Activated T-cell treated with anti-CD3 and anti-CD28 coated beads for 4 hours (primary cell): Measurements from ENCODE around the gene SMPDL3B.

Experiments
- DNase-seq: peaks from one replicate; pipeline ENCODE4 v3.0.0-alpha.2; 2020

The SMPDL3B gene, protein sequence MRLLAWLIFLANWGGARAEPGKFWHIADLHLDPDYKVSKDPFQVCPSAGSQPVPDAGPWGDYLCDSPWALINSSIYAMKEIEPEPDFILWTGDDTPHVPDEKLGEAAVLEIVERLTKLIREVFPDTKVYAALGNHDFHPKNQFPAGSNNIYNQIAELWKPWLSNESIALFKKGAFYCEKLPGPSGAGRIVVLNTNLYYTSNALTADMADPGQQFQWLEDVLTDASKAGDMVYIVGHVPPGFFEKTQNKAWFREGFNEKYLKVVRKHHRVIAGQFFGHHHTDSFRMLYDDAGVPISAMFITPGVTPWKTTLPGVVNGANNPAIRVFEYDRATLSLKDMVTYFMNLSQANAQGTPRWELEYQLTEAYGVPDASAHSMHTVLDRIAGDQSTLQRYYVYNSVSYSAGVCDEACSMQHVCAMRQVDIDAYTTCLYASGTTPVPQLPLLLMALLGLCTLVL

DNA sequence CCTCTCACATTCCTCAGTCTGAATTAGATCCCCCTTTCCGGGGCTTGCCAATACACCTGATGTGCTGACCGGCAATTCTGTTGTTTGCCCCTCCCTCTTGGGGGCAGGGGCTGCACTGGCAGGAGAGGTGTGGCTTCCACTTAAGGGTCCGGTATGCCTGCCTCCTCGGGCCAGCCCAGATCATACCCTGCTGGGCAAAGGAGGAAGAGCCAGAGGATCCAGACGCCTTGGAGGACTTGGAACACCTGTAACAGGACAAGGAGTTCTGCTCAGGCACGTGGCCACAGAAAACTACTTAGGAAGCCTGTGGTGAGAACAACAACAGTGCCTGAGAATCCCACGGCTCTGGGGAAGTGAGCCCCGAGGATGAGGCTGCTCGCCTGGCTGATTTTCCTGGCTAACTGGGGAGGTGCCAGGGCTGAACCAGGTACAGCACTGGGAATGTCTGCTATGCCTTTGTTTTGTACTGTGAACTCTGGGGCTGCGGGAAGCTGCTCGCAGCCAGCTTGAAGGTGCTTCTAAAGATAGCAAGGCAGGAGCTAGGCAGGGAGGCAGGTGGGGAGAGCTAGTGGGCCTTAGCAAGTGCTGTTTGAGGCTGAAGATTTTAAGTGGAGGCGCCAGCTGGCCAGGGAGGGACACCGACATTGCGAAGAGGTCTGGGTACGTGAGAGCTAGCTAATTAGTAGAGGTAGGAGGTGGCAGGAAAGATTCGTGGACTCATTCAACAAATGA lies at the start of gene SMPDL3B:
Gene SMPDL3B, plus strand, starts transcription at position 183 of the 732 bp plus-strand sequence. Its CDS starts 184 bp downstream, at position 367.
- no peak for DNase-seq

DNA sequence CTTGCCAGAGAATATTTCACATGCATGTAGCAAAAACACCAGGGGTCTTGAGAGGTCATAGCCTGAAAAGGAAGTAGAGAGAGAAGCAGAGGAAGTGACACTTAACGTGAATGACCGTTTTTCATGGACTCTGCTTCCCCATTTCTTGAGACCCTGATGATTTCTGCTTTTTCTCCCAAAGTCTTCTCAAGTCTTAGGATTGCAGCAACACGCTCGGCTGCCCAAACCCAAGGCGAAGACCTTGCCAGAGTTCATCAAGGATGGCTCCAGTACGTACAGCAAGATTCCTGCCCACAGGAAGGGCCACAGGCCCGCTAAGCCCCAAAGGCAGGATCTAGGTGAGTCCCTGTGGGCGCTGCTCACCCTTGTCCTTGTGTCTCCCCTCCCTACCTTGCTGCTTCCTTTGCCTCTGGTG lies 49.7 kb upstream of the SMPDL3B start:
- DNase-seq, result no peak

DNA sequence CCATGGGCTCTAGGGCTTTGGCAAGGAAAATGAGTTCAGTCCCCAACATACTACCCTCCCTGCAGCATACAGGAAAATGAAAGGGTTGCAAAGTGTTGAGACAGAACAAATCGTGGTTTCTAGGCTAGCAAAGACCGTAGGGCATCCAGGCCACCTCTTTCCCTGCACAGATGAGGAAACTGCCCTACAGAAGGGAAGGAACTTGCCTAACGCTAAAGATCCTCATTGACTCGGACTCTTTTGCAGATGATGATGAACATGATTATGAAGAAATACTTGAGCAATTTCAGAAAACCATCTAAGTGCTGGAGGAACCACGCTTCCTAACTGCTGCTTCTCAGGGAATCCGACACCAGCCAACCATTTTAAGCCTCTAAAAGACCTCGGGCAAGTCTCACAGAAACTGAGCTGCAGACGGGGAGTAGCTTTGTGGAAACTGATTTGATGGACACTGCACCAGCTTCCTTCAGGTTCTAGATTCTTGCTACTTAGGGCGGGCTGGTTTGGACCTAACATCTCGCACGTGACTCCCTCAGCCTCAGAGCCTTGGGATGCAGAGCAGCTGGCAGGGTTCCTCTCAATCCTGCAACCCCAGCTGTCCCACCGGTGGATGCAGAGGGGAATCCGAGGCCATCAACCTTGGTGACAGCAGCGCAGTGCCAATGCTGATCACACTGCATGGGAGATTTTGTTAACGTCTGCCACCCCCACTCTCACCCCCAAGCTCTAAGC lies 49.0 kb upstream of the SMPDL3B start:
- no peak for DNase-seq

DNA sequence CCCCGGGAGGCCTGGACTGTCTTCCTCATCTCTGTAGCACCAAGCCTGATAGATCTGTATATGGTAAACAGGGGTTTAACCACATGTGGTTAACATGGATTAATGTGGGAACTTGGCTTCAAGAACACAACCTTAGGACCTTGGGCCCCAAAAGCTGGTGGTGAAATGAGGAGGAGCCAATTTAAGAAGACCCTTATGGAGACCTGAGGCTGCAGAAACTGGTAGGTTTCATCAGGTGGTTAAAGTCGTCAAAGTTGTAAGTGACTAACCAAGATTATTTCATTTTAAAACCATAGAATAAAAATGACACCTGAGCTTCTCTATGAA lies 48.5 kb upstream of the SMPDL3B start:
- no peak for DNase-seq

DNA sequence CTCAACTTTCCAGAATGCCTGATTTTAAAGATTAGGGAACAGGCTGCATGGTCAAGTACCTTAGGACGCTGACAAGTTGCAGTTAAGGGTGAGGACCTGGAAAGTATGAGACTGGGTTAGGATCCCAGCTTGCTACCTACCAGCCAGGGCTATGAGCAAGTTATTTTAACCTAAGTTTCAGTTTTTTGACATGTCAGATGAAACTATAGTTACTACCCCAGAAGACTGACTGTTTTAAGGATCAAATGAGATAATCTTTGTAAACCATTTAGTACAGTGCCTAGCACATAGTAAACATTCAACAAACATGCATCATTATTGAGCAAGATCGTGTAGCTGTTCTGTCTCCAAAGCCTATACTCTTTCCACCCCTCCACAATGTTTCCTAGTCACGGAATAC lies 48.1 kb upstream of the SMPDL3B start:
- no peak for DNase-seq

DNA sequence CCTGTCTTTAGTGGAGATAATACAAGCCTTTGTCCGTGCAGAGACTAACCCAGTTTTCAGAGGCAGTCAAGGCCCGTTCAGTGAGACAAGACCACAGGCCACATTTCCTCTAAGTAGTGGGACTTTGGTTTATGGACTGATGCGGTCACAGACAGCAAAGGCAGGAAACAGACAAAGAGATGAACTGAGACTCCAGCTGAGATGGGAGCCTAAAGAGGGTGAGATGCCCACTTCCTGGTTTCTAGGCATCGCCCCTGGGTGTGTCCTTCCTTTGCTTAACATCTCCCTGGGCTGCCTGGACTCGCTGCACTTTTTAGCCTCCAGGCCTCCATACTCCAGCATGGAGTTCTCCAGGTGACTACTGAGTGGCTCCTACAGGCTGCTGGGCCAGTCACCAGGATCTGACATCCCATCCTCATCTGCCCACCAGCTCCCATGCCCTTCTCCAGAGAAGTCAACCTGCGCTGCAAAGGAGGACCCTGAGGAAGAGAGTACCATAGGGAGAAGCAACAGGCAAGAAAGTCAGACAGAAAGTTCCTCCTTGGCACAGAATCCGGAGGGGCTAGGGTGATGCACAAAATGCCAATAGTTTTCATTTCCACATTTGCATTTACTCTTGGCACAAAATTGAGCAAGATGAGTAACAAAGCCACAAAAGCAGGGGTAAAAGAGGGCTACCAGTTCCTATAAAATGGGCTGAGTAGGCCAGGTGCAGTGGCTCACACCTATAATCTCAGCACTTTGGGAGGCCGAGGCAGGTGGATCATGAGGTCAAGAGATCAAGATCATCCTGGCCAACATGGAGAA lies 47.4 kb upstream of the SMPDL3B start:
- no peak for DNase-seq

DNA sequence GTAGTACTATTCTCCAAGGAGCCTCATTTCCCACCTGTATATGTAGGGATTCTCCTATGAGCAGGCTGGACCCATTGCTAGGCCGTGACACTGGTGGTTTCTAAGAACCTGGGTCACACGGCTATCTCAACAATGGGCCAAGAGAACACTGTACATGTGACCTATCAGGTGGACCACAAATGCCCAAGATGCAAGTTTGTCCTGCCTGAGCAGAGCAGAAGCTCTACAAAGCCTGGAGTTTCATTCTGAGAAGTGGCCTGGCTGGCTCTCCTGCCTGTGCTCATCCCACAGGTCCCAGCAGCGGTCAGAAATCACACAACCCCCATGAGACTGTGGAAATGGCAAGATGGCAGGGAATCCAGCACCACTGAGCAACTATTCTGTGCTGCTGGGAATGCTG lies 45.3 kb upstream of the SMPDL3B start:
- no peak for DNase-seq

DNA sequence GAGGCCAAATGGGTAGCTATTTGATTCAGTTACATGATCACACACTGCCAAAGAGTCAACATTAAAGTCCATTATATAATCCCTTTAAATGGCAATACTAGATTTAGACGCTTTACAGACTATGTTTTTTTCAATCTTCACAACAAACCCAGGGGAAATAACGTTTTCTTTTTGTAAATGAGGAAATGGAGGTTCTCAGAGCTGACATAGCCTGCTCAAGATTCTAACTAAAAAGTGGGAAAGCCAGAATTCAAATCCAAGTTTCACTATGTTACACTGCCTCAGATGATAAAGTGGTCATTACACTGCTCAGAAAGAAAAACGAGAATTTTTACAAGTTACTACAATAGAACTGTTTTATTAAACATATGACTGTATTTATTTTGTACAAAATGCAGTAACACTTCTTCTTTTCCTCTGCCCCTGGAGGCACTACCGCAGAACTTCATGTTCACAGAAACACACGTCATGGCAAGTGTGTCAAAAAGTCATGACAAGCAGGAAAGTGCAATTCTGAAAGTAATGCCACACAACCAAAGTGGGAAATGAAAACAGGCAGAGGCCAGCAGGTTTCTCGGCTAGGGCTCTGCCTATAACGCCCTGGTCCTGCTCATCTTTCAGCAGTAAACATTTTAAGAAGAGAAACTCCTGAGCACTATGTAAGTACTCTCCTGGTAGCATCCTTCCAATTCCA lies 43.5 kb upstream of the SMPDL3B start:
- DNase-seq, result peak; percentile 31

DNA sequence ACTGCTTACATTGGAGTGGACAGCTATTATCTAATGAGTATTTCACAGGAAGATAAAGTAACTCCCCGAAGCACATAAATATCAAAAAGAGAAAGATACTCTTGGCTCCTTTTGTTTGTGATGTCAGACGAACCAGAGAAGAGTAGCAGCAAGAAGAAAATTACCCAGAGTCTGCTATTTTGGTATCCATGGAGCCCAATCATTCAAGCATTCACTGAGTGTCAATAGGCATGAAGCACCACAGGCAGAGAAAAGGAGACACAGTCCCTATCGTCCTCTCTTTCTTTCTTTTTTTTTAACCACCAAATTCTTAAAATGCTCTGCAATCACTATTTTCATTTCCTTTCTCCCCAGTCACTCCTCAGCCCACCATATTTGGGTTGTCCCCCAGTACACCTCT lies 40.3 kb upstream of the SMPDL3B start:
- no peak for DNase-seq

DNA sequence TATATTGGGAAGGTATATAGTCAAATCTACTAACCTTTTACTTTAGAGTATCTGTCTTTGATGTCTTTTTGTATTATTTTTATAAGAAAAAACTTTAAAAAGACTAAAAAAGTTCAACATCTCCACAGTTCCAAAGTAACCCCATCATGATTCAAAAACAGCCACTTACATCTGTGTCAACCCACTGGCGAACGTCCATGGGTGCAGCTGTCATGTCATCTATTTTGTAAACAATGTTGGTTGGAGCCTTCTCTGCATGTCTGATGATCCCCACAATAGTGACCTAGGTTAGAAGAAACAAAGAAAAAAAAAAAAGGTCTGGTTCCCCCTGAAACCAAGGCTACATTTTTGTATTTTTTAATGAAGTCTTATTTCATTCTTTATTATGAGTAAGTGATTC lies 28.0 kb upstream of the SMPDL3B start:
- DNase-seq, result no peak

DNA sequence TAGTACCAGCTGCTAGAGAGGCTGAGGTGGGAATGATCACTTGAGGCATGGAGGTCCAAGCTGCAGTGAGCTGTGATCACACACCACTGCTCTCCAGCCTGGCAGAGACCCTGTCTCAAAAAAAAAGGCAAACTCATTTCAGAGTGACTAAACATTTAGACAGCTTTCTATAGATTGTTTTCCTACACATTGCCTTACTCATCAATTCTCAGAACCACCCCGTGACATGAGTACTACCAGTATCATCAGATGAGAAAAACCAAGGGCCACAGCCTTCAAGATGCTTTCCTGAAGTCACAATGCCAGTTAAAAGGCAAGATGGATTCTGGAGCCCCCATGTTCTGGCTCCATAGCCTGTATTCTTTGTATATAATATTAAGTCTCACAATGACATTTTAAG lies 22.4 kb upstream of the SMPDL3B start:
- no peak for DNase-seq

DNA sequence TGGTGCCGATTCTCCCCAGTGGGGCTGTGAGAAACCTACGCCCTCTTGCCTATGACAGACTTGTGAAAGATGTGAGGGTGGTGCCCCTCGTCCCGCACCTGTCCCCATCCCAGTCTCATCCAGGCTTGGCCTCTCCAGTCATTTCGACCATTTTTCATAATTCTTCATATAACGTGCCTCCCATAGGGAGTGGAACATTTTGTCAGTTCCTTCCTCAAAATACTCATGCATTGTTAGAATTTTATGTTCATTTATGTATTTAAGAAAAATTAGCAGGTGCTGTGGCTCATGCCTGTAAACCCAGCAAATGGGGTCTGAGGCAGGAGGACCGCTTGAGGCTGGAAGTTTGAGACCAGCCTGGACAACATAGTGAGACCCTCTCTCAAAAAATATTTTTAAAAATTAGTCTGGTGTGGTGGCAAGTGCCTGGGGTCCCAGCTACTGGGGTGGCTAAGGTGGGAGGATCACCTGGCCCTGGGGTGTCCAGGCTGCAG lies 19.7 kb upstream of the SMPDL3B start:
- no peak for DNase-seq

DNA sequence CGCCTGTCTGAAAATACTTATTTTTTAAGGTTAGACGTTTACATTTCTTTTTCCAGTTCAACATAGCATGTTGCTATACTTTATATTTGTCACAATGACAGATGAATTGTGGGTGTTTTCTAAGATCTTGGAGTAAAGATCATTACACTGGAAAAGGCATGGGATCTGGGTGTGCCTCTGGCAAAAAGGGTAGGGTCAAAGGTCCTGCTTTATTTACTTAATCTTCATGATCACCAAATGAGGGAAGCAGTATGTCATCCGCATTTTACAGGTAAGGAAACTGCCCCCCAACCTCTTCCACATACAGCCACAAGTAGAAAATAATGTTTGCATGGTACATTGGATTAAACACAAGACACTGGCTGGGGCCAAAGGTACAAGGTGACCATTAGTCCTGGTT lies 12.5 kb upstream of the SMPDL3B start:
- DNase-seq, result no peak

DNA sequence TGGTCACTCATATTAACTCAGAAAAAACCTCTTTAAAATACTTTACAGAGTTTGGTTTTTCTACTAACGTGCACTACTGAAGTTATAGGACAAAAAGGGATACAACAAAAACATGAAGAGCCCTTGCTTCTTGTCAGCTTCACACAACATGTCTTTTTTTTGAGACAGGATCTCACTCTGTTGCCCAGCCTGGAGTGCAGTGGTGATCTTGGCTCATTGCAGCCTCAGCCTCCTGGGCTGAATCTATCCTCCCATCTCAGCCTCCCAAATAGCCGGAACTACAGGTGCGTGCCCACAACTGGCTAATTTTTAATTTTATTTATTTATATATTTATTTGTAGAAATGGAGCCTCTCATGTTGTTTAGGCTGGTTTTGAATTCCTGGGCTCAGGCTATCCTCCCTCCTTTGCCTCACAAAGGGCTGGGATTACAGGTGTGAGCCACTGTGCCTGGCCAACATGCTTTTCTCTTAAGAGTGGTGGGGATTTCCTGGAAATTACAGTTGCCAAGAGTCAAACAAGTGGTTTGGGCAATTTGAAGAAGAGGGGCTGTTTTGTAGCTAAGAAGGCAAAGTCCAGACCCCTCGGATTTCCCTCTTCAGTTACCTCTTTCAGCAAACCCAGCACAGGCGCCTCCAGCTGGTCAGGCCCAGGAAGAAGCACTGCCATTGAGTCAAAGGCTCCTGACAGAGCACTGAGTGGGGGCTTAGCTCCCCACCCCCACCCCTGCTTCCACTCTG lies 6.4 kb upstream of the SMPDL3B start:
- DNase-seq, result no peak

DNA sequence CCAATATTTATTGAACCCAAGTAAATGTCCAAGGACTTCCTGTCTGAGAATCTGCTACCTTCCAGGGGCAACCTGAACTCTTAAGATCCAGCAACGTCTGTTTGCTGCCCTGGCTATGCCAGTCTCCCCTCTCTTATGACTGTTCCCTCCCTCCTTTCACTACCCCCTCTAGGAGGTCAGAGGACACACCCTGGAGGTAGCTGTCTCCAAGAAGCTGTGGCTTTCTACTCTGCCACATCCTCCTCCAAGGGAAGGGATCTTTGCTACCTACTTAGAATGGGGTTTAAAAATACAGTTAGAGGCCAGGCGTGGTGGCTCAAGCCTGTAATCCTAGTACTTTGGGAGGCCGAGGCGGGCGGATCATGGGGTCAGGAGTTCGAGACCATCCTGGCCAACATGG lies 3.6 kb upstream of the SMPDL3B start:
- DNase-seq, result no peak

DNA sequence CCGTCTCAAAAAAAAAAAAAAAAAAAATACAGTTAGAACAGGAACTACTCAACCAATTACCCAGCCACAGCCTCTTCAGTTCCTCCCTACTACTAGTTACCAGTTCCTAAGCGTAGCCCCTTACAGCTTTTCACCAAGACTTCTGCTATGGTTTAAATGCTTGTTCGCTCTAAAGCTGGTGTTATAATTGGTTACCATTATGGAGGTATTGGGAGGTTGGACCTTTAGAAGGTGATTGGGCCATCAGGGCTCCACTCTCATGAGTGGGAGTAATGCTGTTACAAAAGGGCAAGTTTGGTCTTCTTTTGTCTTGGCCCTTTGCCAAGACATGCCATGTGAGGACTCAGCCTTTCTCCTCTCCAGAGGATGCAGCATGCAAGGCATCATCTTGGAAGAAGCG lies 3.0 kb upstream of the SMPDL3B start:
- no peak for DNase-seq

DNA sequence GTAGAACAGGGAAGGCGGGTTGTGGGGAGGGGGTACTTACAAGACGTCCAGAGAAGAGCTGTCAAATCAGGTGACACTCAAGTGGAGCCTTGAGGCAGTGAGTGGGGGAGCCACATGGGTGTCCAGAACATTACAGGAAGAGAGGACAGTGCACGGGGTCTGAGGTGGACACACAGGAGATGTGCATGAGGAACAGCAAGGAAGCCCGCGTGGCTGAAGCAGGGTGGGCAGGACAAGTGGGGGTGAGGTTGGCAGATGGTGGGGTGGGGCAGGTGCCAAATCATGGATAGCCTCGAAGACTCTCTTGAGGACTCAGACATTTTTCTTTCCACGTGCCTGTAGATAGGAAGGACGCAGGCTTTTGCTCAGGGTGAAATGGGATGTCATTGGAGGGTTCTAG lies 921 bp downstream of the SMPDL3B start:
- no peak for DNase-seq

DNA sequence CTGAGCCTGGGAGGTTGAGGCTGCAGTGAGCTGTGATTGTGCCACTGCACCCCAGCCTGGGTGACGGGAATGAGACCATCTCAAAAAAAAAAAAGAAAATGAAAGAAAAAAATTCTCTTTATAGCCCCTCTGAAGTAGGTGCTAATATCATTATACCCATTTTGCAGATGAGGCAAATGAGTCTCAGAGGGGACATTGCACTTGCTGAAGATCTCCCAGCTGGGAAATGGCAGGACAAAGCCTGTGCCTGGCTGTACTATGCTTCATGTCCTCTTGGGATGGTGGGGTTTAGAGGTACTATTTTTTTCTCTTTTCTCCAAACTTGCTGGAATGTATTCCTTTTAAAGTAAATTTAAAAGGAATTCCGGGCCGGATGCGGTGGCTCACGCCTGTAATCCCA lies 1.6 kb downstream of the SMPDL3B start:
- DNase-seq, result no peak

DNA sequence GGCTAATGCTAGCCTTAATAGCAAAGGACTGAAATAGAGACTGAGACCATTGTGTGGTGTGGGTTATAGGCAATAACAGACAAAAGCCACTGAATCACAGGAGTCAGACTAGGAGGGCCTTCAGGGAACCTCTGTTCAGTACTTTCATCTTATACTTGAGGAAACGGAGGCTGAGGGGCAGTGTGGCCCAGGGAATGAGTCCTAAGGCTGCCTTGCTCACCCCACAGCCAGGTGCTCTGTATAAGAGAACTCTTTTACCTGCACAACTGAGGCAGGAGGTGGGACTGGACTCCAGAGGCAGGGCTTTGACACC lies 2.7 kb downstream of the SMPDL3B start:
- no peak for DNase-seq

DNA sequence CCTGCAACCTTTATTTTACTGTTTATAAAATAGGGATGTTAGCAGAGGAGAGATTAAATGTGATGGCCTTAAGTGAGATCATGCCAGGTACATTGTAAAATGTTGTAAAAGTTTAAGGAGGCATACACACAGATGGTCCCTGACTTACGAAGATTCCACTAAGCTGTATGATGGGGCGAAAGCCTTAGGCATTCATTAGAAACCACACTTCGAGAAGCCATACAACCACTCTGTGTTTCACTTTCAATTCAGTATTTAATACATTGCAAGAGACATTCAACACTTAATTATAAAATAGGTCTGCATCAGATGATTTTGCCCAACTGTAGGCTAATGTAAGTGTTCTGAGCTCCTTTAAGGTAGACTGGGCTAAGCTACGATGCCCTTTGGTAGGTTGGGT lies 3.7 kb downstream of the SMPDL3B start:
- no peak for DNase-seq

DNA sequence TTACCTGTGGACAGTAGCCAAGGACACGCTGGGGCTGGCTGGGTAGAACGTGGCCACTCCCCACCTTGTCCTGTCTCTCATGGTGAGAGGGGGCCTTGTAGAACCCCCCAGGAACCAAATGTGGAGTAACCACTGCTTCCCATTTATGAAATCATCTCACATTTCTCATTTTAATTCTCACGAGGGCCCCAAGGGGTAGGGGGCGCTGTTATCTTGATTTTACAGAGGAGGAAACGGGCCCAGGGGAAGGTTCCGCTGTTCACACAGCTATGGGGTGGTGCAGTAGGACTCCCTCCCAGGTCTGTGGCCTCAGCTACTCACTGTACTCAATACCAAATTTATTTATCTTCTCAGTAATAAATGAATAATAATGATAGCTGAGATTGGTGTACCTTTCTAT lies 5.5 kb downstream of the SMPDL3B start:
- DNase-seq, result peak; percentile 75
